GM20000 (cell line): ENCODE measurements around the gene SLC35B1.
"Not testable (repeated sequence)": the region's sequence is repeated elsewhere in the genome, so short reads cannot be mapped to it uniquely, and the experiment has no call there.

ENCODE experiments used
- DNase-seq: peaks from one replicate; pipeline ENCODE4 v3.0.0; 2012; ENCODE audit warnings: low spot score
- CTCF ChIP-seq: IDR thresholded peaks from 2 replicates; pipeline ENCODE4 v1.5.1; 2012; ENCODE audit warnings: mild to moderate bottlenecking, control low read depth; ENCODE audit errors: extremely low read depth, missing control alignments

SLC35B1 gene

GRCh38 chr17:49674507-49674906 lies 33.3 kb downstream of the SLC35B1 start:
- no peak for TF ChIP-seq CTCF
- no peak for DNase-seq

GRCh38 chr17:49673679-49674078 lies 34.1 kb downstream of the SLC35B1 start:
- DNase-seq = not testable (repeated sequence)

- no peak for TF ChIP-seq CTCF
- DNase-seq = no peak
Observed at GRCh38 chr17:49670641-49671040, 37.1 kb downstream of the SLC35B1 start.

DNA sequence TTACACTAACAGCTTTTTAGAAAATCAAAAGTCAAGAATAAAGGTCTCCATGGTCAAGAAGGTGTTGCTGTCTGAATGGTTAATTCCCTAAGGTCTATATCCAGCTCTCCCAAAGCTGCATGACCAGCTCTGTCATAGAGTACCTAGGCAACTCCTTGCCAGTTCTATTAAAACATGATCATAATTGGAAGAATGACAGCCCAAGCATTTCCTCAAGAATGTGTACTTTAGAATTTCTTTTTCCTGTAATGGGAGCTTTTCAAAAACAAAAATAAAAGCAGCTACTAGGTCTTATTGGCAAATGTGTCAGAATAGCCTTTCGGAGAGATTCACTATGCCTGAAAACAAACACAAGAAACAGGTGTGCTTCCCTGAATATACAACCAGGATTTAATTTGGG lies 37.8 kb downstream of the SLC35B1 start:
- TF ChIP-seq CTCF = no peak
- DNase-seq = no peak

DNA sequence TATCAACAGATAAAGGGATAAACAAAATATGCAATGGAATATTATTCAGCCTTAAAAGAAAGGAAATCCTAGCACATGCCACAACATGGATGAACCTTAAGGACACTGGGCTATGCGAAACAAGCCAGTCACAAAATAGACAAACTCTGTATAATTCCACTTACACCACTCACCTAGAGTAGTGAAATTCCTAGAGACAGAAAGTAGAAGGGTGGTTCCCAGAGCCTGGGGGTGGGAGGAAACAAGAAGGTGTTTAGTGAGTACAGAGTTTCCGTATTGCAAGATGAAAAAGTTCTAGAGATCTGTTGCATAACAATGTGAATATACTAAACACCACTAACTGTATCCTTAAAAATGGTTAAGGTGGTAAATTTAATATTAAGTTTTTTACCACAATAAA lies 39.9 kb downstream of the SLC35B1 start:
- DNase-seq = no peak
- TF ChIP-seq CTCF = no peak

GRCh38 chr17:49664706-49665211 lies 43.0 kb downstream of the SLC35B1 start:
- no peak for TF ChIP-seq CTCF
- DNase-seq = no peak

- peak; percentile 28 for DNase-seq
Observed at GRCh38 chr17:49659661-49660382, 47.9 kb downstream of the SLC35B1 start.

More at GRCh38 chr17:49659661-49660382, 47.9 kb downstream of the SLC35B1 start:
- TF ChIP-seq CTCF = no peak
